Pulmonary artery endothelial cell (primary cell): ENCODE results near the gene ZBED2. TPM values are rescaled to one million over a fixed set of nuclear protein-coding genes. Genes with fewer than 3 reads are reported as not detected.
"Not testable (repeated sequence)": the region's sequence is repeated elsewhere in the genome, so short reads cannot be mapped to it uniquely, and the experiment has no call there.

Experiments
- DNase-seq: peaks from one replicate; pipeline ENCODE4 v3.0.0-alpha.2; 2011; ENCODE audit warnings: low read depth, low spot score
- total RNA-seq: library from RNA; depleted of rRNA; stranded (reverse); fragments of >200 nt; gene quantifications from 2 replicates; pipeline ENCODE4 v1.2.3, GENCODE V29; 2014

Gene ZBED2, protein sequence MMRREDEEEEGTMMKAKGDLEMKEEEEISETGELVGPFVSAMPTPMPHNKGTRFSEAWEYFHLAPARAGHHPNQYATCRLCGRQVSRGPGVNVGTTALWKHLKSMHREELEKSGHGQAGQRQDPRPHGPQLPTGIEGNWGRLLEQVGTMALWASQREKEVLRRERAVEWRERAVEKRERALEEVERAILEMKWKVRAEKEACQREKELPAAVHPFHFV
- not detected in 2 replicates for total RNA-seq

DNA sequence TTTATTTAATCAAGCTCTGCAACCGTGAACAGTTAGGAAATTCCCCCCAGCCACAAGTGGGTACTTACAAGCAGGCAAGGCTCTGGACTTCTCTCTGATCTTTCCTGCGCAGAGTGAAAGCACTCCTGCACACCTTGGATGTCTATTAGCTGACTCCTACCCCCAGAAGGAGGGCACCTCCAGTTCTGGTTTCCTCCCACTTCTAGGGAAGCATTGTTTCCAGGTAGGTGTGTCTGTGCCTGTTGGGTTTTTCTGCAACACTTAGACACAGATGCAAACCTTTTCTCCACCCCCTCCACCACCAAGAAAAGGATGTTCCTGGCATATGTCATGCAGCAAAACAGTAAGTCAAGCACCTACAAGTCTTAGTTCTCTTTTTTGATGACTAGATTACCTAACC lies at the start of gene ZBED2:
Gene ZBED2, minus strand, starts transcription at position 115 of the 400 bp plus-strand sequence. CDS start 1,145 bp downstream, outside the sequence.
- no peak for DNase-seq

DNA sequence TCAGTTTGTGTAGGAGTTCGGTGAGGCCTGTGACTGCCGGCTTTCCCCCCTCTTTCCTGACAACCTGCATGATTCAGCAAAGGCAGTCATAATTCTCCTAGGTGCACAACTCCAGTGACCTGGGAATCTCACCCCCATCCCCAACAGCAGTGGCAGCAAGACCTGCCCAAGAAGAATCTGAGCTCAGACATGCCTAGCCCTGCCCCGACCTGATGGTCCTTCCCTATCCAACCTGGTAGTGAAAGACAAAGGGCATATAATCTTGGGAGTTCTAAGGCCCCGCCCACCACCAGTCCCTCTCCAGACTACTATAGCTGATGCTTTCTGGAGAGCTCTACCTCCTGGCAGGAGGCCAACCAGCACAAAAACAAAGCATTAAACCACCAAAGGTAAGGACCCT lies 44.2 kb upstream of the ZBED2 start:
- DNase-seq = no peak

DNA sequence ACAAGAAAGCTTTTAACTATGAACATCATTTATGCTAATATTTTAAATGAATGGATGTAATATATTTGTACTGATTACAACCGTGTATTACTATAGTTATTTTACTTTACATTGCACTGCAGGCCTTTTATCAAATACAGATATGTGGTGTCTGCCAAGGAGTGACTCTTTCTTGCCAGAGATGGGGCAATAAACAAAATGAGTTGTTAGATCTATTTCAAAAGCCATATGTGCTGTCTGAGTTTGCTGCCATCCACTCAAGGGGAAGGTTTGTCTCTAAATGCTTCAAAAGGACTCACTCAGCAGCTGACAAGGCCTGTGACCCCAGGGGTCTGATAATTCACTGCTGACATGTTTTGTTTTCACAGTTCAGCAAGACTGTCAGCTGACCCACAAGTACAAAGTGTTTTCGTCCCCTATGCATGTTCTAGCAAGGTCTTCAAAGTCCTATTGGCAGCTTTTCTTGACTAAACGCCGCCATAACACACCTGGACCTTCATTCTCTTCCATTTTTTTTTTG lies 41.3 kb upstream of the ZBED2 start:
- no peak for DNase-seq

DNA sequence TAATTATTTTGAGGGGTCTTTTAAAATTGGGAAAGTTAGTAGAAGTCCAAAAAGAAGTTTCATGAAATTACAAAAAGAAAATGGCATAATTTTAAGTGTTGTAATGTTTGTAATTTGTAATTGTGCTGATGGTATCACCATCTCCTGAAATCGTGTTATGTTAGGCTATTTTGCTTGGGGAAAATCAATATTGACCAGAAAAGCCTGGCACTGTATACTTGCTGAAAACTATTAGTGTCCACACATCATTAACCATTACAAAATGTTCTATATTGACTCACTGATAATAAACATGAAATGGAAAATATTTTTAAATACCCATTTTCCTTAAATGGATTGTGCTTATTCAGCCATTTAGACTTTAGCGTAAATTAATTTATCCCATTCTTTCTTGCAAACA lies 40.3 kb upstream of the ZBED2 start:
- no peak for DNase-seq

DNA sequence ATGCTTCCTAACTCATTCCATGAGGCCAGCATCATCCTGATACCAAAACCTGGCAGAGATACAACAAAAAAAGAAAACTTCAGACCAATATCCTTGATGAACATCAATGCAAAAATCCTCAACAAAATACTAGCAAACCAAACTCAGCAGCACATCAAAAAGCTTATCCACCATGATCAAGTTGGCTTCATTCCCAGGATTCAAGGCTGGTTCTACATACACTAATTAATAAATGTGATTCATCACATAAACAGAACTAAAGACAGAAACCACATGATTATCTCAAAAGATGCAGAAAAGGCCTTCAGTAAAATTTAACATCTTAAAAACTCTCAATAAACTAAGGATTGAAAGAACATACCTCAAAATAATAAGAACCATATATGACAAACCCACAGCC lies 35.5 kb upstream of the ZBED2 start:
- not testable (repeated sequence) for DNase-seq

DNA sequence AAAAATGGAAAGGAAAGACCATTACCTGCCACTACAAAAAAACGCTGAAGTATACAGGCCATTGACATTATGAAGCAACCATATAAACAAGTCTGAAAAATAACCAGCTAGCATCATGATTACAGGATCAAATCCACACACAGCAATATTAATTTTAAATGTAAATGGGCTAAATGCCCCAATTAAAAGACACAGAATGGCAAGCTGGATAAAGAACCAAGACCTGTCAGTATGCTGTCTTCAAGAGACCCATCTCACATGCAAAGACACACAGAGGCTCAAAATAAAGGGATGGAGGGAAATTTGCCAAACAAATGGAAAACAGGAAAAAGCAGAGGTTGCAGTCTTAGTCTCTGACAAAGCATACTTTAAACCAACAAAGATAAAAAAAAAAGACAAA lies 33.9 kb upstream of the ZBED2 start:
- DNase-seq = not testable (repeated sequence)

DNA sequence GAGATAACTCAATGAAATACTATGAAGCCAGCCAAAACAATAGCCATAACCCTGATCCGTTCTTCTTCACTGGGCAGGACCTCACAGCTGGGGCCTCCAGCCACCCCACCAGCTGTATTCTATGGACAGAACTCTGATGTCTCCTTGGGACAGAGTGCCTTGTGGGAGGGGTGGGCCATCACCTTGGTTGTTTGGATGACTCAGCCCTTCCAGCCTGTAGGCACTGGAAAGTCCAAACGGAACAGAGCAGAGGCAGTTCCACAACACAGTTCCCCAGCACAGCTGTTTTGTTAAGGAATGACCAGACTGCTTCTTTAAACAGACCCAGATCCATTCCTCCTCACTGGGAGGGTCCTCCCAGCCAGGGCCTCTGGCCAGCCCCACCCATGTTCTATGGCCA lies 31.9 kb upstream of the ZBED2 start:
- DNase-seq = no peak

DNA sequence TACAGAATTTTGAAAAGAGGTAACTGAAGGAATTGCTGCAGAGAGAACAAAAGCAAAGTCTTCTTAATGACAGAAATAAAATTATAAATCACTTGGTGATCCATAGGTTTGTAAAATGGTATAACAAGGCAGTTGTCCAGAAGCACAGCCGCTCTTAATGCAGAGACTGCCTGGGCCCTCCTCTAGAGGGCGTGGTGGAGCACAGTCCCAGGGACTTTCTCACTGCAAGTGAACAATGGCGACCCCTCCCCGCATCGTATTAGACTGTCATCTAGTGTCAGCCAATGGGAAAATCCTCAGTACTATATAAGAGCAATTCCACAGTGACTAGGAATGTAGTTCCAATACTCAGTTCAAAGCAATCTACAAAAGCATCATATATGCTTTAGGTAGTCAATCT lies 26.4 kb upstream of the ZBED2 start:
- DNase-seq = no peak

DNA sequence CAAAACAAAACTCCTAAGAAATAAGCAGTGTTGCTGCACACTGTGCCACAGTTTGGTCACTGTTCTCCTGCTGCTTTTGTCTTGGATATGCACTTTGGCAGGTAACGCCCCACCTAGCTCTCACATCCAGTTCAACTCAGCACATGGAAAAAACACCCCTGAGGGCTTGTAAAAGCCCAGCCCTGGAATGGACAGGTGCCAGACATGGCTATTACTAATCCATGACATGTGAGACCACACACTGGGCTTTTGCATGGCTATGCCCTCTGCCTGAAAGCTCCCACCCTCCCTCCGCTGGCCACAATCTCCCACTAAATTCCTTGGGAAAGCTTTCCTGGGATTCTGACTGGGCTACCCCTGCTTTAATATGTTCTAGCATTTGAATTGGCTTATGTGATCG lies 24.7 kb upstream of the ZBED2 start:
- no peak for DNase-seq

DNA sequence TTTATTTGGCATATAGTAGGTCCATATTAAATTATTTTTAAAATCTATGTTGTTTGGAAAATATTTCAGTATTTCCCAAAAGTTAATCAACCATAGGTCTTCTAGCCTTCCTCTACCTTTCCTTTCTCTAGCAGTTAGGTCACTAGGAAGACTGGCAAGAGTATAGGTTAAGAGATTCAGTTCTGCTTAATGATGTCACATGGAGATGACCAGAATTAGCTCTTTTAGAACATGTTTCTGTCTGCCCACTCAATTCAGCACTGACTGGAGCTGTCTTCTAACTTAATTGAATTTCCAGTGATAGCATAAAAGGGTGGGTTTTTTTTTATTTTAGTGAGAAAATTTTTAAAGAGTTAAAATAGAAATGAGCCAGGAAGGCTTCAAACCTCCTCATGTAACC lies 23.8 kb upstream of the ZBED2 start:
- no peak for DNase-seq

DNA sequence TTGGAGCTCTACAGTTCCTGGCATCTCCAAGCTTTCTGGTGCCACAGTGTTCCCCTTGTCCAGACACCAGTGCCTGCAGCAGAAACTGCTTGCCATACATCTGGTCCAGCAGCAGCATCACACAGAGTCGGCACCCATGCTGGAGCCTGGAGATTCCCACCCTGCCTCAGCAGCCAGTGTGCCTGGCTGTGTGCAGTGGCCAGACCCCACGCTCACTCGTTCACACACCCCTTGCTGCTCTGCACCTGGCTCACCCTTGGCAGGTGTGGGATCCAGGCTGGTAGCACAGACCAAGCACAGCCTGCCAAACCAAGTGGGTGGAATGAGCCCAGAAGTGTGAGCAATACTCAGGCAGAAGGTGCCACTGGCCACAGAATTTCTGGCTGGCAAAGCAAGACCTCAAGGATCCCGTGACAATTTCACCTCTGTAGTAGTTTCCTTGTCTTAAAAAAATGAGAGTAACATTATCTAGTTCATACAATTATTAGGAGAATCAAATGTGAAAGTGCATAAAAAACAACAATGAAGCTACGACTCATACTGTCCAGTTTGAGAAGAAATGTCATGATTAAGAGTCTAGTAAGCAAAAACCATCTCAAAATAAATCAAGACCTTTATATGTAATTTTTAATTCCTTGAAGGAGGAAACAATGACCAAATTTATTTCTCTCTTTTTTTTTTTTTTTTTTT lies 22.9 kb upstream of the ZBED2 start:
- no peak for DNase-seq

DNA sequence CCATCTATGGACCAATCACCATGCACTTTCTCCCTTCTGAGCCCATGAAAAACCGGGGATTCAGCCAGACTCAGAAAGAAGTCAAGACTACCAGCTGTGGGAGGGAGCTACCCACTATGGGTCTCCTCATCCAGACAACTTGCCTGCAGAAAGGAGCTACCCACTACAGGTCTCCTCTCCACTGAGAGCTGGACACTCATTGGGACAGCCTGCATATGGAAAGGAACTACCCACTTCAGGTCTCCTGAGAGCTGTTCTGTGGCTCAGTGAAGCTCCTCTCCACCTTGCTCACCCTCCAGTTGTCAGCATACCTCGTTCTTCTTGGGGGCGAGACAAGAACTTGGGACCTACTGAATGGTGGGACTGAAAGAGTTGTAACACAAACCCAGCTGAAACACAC lies 22.3 kb upstream of the ZBED2 start:
- DNase-seq = no peak

DNA sequence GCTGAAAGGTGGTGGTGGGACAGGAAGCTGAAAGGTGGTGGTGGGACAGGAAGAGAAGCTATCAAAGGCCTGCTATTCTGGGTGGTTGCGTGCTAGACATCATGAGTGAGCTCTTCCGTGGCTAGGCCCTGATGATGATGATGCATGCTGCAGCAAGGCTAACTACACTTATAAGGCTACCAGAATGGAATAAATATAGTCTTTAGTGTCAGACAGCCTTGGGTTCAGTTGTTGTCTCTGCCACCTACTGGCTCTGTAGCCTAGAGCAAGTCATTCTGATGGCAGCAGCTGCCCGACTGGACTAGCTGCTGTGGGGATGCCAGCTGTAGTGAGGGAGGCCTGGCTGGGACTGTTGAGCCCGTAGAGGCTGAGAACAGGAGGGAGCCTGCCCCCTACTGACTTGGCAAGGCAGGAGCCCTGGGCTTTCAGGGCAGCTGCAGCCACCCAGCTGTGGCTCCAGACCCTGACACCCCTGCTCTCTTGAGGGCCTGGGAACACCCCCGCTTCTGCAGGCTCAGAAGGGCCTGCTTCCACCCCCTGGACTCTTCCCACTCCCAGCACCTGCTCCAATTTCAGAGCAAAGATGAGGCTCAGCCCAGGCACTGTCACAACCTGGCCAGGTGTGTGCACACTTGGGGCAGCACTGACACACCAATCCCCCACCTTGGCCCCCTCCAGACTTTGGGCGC lies 21.4 kb upstream of the ZBED2 start:
- no peak for DNase-seq

DNA sequence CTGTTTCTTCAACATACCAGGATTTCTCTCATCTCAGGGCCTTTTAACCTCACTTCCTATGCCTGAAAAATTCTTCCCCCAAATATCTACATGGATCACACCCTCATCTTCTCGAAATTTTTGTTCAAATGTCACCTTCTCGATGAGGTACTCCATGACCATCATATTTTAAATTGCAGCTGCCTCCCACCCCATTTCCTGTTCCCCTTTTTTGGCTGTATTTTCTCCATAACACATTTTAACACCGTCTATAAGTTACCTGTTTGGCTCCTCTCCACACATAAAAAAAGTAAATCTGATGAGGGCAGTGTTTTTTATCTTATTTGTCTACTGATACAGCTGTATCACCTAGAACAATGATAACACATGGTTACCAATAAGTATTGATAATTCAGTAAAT lies 20.7 kb upstream of the ZBED2 start:
- DNase-seq = no peak

DNA sequence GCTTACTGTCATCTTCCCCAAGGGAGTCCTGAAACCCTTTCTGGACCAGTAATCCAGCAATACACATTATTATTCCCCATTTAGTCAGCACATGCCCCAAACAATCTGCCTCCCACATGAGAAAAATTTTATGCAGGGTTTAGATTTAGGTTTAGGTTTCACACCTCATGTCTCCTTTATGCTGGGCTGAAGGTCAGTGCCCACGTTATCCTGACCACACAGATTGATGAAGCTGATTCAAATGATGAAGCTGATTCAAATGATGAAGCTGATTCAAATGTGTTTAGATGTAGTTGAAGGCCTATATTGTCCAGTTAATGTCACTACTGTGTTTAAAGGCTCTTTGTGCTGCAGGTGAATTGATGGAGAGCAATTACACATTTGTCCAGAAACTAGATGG lies 18.1 kb upstream of the ZBED2 start:
- DNase-seq = no peak

DNA sequence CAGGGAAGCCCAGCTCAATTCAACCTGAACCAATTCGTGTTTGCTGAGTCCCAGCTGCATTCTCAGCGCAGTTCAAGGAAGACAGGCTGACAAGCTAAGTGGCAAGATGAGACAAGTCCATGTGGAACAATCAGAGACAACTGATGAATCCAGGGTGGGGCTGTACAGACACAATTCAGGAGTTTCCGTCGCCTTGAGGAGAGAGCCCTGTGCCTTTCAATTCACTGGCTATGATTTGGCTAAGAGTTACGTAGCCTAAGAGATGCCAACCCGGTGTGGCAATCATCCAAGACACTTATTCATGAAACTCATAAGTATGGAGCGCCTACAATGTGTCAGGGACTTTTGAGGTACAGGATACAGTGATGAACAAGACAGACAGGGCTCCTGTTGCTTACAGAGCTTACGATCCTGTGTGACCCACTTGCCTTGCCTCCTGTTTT lies 15.5 kb upstream of the ZBED2 start:
- no peak for DNase-seq

DNA sequence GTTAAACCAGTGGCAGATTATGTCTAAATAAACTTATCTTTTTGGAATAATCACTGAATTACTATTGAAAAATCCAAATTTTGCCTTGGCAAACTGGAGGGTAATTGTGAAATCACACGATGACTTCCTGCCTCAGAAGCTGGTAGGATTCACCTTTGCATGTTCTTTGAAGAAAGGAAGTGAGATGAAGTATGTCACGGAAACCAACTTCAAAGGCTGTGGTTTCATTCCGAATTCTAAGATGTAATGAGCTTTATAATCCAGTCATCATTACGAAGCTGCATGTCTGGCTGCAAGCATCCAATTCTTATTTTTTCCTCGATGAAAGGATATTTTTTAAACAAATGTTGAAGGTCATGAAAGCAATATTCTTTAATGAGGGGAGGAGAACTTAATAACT lies 15.0 kb upstream of the ZBED2 start:
- DNase-seq = no peak

DNA sequence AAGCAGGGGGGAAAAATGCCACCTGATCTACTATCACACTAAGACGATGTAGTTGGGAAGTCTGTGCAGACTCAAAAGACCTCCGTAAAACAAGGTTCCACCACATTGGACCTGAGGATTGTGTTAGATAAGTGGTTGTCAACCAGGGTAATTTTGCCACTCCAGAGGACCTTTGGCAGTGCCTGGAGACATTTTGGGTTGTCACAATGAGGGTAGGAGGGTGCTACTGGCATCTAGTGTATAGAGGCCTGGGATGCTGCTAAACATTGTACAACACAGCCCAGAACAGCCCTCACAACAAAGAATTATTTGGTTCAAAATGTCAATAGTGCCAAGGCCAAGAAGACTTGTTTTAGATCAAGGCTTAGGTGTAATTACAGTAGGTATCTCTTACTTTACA lies 14.6 kb upstream of the ZBED2 start:
- no peak for DNase-seq

DNA sequence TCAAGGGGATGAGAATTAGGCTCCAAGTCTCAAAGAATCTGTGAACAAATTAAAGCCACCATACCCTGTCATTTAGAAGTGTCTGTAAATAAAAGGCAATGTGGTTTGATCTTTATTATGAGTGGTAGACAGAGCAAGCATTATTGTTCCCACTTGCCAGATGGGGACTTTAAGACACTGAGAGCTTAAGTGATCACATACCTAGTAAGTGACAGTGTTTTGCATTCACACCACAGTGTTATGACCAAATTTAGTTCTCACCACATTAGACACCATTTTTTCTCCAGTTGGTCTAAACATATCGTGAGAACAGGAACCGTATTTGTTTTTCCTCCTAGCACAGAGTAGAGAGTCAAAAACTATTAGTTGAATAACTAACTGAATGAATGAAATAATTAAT lies 13.2 kb upstream of the ZBED2 start:
- no peak for DNase-seq

DNA sequence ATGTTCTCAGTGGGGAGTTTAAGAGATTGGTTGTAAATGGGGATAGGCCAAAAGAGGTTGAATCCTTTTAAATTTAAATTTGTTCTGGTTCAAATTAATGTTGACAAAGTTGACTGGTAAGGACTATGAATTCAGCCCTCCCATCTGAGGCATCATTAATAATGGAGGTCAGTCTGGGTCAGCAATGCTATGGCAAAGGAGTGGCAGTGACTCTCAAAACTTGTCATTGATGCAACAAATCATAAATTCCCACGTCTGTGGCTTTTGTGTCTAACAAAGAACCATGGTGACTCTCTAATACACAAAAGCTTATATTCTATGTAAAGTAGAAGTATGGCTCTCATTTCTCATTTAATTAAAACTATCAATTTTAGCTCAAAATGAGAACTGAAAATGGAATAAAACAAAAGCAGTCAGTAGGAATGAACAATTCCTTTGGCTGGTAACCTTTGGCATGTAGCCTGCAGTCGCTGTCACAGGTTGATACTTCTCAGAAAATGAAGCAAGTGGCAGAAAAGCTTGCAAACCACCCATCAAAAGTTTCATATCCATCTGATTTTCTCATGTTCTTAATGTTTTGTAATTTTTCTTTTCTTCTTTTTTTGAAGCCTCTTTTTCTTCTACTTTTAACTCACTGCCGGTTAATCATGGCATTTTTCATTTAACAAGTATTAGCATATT lies 12.2 kb upstream of the ZBED2 start:
- DNase-seq = no peak

DNA sequence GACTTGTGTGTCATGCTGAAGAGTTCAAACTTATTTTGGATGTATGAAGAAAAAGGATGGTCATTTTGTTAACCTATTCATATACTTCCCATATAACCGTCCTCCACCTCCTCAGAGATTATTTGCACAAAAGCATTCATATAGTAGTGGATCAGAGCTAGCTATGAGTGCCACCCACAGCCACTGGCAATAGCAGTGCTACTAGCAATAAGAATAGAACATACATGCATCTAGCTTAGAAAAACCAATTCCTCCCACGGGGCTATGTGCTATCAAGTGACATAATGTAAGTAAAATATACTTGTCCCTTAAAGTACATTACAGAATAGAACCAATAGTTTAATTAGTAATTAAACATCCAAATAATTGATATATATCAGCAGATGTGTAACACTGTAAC lies 10.3 kb upstream of the ZBED2 start:
- no peak for DNase-seq

DNA sequence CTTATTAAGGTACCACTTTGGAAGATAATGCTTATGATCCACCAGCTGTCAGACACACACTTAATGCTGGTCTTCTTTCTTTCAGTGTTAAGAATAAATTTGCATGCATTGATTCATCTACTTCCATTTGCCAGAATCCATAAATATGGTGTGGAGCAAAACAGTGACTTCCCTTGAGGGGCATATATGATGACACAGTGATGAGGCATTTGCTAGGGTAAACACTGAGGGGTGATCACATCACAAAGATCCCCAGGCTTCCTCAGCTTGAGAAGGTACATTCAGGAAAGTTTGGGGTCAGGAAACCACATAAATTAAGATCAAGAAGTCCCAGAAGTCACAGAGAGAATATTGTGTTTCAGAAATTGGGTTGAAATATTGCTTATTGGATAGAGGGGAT lies 9.9 kb upstream of the ZBED2 start:
- DNase-seq = no peak
